ENCODE data around the gene DOCK2. TPM values are rescaled to one million over a fixed set of nuclear protein-coding genes. Genes with fewer than 3 reads are reported as not detected.

DOCK2 gene
- total and polyA plus RNA-seq, 2 donors (not counting 1 experiment from before 2014, with no cell fraction given): 112 to 330 TPM

DNA sequence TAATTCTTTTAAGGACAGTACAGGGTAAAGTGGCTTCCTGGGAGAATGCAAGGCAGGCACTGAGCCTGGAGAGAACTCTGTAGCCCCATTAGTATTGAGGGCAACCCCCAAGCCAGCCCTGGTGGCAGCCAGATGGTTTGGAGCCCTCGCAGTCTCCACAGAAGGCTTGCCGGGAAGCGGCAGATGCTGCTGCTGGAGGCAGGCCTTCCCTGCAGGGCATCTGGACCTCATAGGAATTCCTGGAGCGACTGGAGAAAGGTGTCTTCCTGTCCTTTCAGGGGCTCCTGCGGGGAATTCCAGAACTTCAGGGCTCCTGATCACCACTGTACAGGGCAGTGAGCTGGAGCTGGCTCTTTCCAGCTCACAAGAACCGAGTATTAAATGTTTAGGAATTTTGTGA lies 175.7 kb downstream of the DOCK2 start:
- ChIA-PET POLR2A (no interaction called here), CTCF (no interaction called here)
- Mint-ChIP-seq H3K9me3 (ENCODE audit: insufficient read depth) (no peaks in the 10 kb centered on the region), H3K27ac (no peak overlapping the region), H3K4me3 (no peak overlapping the region), H3K4me1 (peaks cover 4% of the 10 kb centered on the region), H3K27me3 (no peaks in the 10 kb centered on the region)
- DNase-seq (no peak), ATAC-seq (ENCODE audit: low read depth) (no peak)
- Histone ChIP-seq H3K4me3 (ENCODE audit: control extremely low read depth in 1 of 5, extremely low read depth in 1 of 5, insufficient read depth in 1 of 5, low read depth in 2 of 5, low read length in 4 of 5) (no peak overlapping the region), H3K4me2 (replicated peaks; ENCODE audit: low read depth, low read length, poor library complexity, severe bottlenecking) (no peak overlapping the region), H4K20me1 (ENCODE audit: control insufficient read depth, insufficient read depth, low read length, poor library complexity, severe bottlenecking) (peaks cover 44% of the 10 kb centered on the region), H3K4me1 (ENCODE audit: control insufficient read depth in 2 of 2, insufficient read depth in 2 of 2, low read length in 2 of 2) (no peaks in the 10 kb centered on the region), H3K36me3 (replicated peaks in 1 of 2; ENCODE audit: control extremely low read depth in 1 of 2, control insufficient read depth in 1 of 2, extremely low read depth in 1 of 2, insufficient read depth in 2 of 2, low read length in 1 of 2) (peaks cover 0 to 86% of the 10 kb centered on the region in 2 experiments), H2AFZ (ENCODE audit: insufficient read depth, low read depth, low read length, poor library complexity, severe bottlenecking) (no peak overlapping the region), H3K27ac (ENCODE audit: low read length in 2 of 2) (no peak overlapping the region), H3K9me3 (ENCODE audit: control extremely low read depth in 1 of 3, control insufficient read depth in 2 of 3, insufficient read depth in 1 of 3, low read length in 2 of 3) (no peaks in the 10 kb centered on the region), H3K27me3 (replicated peaks in 1 of 4; ENCODE audit: control extremely low read depth in 1 of 4, control insufficient read depth in 3 of 4, insufficient read depth in 4 of 4, low read length in 3 of 4) (no peaks in the 10 kb centered on the region), H3K79me2 (ENCODE audit: control insufficient read depth, insufficient read depth, low read length) (peaks cover 21% of the 10 kb centered on the region), H3K9ac (ENCODE audit: low read length) (no peak overlapping the region)
- intact Hi-C loops (cut with micrococcal nuclease): no loop called here
- 100% methylated on average over 4 of the region's 6 CpGs for WGBS (ENCODE audit: insufficient coverage)
- no peak for TF ChIP-seq EZH2 (IDR thresholded peaks at IDR 0.05; ENCODE audit: borderline replicate concordance, insufficient read depth, low read depth, low read length, poor library complexity, severe bottlenecking)
- no peak for TF ChIP-seq CTCF (IDR thresholded peaks at IDR 0.05)

DNA sequence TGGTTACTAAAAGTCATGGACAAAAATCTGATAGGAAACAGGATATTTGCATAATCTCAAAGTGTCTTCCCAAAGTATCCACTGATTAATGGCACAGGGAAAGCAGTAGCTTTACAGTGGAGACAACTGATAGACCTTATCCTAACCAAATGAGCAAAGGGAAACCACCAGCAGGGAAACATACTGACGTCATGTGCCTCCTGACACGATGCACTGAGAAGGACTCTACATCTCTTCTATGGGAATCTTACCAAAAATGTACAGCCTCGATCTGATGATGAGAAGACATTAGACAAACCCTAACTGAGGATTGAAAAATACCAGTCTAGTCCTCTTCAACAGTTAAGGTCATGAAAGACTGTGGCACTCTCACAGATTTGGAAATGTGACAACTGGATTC lies 177.0 kb downstream of the DOCK2 start:
- Mint-ChIP-seq H3K27ac (no peak overlapping the region), H3K9me3 (ENCODE audit: insufficient read depth) (no peaks in the 10 kb centered on the region), H3K27me3 (no peaks in the 10 kb centered on the region), H3K4me3 (no peak overlapping the region), H3K4me1 (peaks cover 4% of the 10 kb centered on the region)
- 100% methylated on average over 2 of the region's 3 CpGs for WGBS (ENCODE audit: insufficient coverage)
- Histone ChIP-seq H4K20me1 (ENCODE audit: control insufficient read depth, insufficient read depth, low read length, poor library complexity, severe bottlenecking) (peaks cover 36% of the 10 kb centered on the region), H3K27me3 (replicated peaks in 1 of 4; ENCODE audit: control extremely low read depth in 1 of 4, control insufficient read depth in 3 of 4, insufficient read depth in 4 of 4, low read length in 3 of 4) (no peaks in the 10 kb centered on the region), H3K4me2 (replicated peaks; ENCODE audit: low read depth, low read length, poor library complexity, severe bottlenecking) (no peak overlapping the region), H3K9ac (ENCODE audit: low read length) (no peak overlapping the region), H3K27ac (ENCODE audit: low read length in 2 of 2) (no peak overlapping the region), H2AFZ (ENCODE audit: insufficient read depth, low read depth, low read length, poor library complexity, severe bottlenecking) (no peak overlapping the region), H3K4me3 (ENCODE audit: control extremely low read depth in 1 of 5, extremely low read depth in 1 of 5, insufficient read depth in 1 of 5, low read depth in 2 of 5, low read length in 4 of 5) (no peak overlapping the region), H3K36me3 (replicated peaks in 1 of 2; ENCODE audit: control extremely low read depth in 1 of 2, control insufficient read depth in 1 of 2, extremely low read depth in 1 of 2, insufficient read depth in 2 of 2, low read length in 1 of 2) (peaks cover 3 to 85% of the 10 kb centered on the region in 2 experiments), H3K9me3 (ENCODE audit: control extremely low read depth in 1 of 3, control insufficient read depth in 2 of 3, insufficient read depth in 1 of 3, low read length in 2 of 3) (no peaks in the 10 kb centered on the region), H3K4me1 (ENCODE audit: control insufficient read depth in 2 of 2, insufficient read depth in 2 of 2, low read length in 2 of 2) (no peaks in the 10 kb centered on the region), H3K79me2 (ENCODE audit: control insufficient read depth, insufficient read depth, low read length) (peaks cover 14% of the 10 kb centered on the region)
- ChIA-PET POLR2A (no interaction called here), CTCF (no interaction called here)
- DNase-seq: no peak
- intact Hi-C loops (cut with micrococcal nuclease): no loop called here
- ATAC-seq (ENCODE audit: low read depth): no peak
- TF ChIP-seq CTCF (IDR thresholded peaks at IDR 0.05): no peak
- no peak for TF ChIP-seq EZH2 (IDR thresholded peaks at IDR 0.05; ENCODE audit: borderline replicate concordance, insufficient read depth, low read depth, low read length, poor library complexity, severe bottlenecking)
